GM19372 (cell line): ENCODE measurements around the gene MYLK.
"Not testable (repeated sequence)": the region's sequence is repeated elsewhere in the genome, so short reads cannot be mapped to it uniquely, and the experiment has no call there.

ENCODE experiments used
- ATAC-seq: cut with Tn5 transposase; IDR thresholded peaks from one replicate; pipeline ENCODE4 v1.9.1; 2021; ENCODE audit warnings: mild to moderate bottlenecking, low read depth, moderate library complexity; ENCODE audit not compliant: unreplicated experiment

The MYLK gene

GRCh38 chr3:123635217-123635616, 248.9 kb downstream of the MYLK start:
- no peak for ATAC-seq

GRCh38 chr3:123634149-123635051, 249.7 kb downstream of the MYLK start:
- ATAC-seq, result no peak

- no peak for ATAC-seq
Measured at GRCh38 chr3:123633530-123633929, 250.6 kb downstream of the MYLK start.

- no peak for ATAC-seq
Measured at GRCh38 chr3:123632161-123632655, 251.9 kb downstream of the MYLK start.

- ATAC-seq, result no peak
Measured at GRCh38 chr3:123629747-123630047, 254.4 kb downstream of the MYLK start.

GRCh38 chr3:123628996-123629746, 255.0 kb downstream of the MYLK start:
- no peak for ATAC-seq

- no peak for ATAC-seq
Measured at GRCh38 chr3:123627673-123628670, 256.2 kb downstream of the MYLK start.

- ATAC-seq, result no peak
Measured at GRCh38 chr3:123626881-123627280, 257.3 kb downstream of the MYLK start.

- ATAC-seq, result no peak
Measured at GRCh38 chr3:123624302-123624701, 259.8 kb downstream of the MYLK start.

- ATAC-seq, result no peak
Measured at GRCh38 chr3:123623346-123623880, 260.7 kb downstream of the MYLK start.

GRCh38 chr3:123622766-123623165, 261.4 kb downstream of the MYLK start:
- ATAC-seq, result no peak

- ATAC-seq, result no peak
Measured at GRCh38 chr3:123621850-123622189, 262.3 kb downstream of the MYLK start.

GRCh38 chr3:123621186-123621849, 262.8 kb downstream of the MYLK start:
- no peak for ATAC-seq

- no peak for ATAC-seq
Measured at GRCh38 chr3:123620343-123620742, 263.8 kb downstream of the MYLK start.

GRCh38 chr3:123618768-123619484, 265.2 kb downstream of the MYLK start:
- ATAC-seq, result no peak

- ATAC-seq, result no peak
Measured at GRCh38 chr3:123618076-123618708, 265.9 kb downstream of the MYLK start.

- no peak for ATAC-seq
Measured at GRCh38 chr3:123616593-123616992, 267.5 kb downstream of the MYLK start.

GRCh38 chr3:123613543-123613942, 270.6 kb downstream of the MYLK start:
- ATAC-seq, result no peak

GRCh38 chr3:123611674-123612073, 272.5 kb downstream of the MYLK start:
- ATAC-seq, result not testable (repeated sequence)
